ENCODE data around the gene TSPAN19. TPM values are rescaled to one million over a fixed set of nuclear protein-coding genes. Genes with fewer than 3 reads are reported as not detected.

Gene TSPAN19
- total RNA-seq, 1 donor from 2014 or later = 0.13 TPM

DNA sequence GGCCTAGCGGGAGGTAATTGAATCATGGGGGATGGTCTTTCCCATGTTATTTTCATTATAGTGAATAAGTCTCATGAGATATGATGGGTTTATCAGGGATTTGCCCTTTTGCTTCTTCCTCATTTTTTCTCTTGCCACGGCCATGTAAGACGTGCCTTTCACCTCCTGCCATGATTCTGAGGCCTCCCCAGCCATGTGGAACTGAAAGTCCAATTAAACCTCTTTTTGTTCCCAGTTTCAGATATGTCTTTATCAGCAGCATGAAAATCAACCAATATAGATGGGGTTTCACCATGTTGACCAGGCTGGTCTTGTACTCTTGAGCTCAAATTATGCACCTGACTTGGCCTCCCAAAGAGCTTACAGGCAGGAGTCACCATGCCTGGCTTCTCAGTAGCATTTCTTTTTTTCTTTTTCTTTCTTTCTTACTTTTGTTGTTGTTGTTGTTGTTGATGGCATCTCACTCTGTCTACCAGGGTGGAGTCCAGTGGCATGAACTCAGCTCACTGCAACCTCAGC lies 33.2 kb downstream of the TSPAN19 start:
- DNase-seq (ENCODE audit: low read depth in 2 of 2) = no peak

GRCh38 chr12:85000729-85001128 lies 35.3 kb downstream of the TSPAN19 start:
- DNase-seq (ENCODE audit: low read depth in 2 of 2) = no peak

GRCh38 chr12:84998341-84998740 lies 37.7 kb downstream of the TSPAN19 start:
- DNase-seq (ENCODE audit: low read depth in 2 of 2) = no peak

GRCh38 chr12:84996759-84997158 lies 39.3 kb downstream of the TSPAN19 start:
- no peak for DNase-seq (ENCODE audit: low read depth in 2 of 2)

DNA sequence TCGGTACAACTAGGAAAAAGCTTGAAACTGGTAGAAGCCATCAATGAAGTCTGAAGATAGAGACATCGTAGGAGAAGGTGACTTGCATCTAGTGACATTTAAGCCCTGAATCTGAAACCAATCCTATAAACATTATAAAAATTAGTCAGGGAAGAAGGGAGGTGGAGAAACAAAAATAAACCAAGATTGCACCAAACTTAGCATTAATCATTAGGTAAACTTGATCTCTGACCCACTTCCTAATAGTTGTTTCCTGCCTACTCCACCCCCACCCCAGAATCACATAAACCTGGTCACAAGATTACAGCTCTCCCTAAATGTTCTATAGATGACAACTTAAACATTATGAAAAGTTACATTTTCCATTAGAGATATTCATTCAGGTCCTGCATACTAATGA lies 40.4 kb downstream of the TSPAN19 start:
- DNase-seq (ENCODE audit: low read depth in 2 of 2) = peak in 1 of 2 donors; percentile 19

- peak; percentile 20 to 61 for DNase-seq (ENCODE audit: low read depth in 2 of 2)
Observed at GRCh38 chr12:84994426-84994825, 41.7 kb downstream of the TSPAN19 start.

DNA sequence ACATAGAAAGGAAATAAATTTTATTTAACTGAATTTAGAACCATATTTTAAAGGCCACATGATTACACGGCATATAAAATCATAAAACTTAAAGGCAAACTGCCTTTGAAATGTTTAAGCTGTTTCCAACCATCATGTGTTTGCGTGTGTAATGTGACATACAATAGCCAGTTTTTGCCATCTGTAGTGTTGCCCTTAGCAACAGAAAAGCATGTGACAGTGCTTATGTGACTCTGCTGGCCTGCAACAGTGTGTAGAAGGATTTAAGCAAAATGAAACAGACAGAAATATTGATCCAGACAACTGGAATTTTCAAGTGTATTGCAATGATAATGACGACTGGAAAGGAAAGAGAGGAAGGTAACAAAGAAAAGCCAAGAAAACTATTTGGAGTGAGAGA lies 49.5 kb downstream of the TSPAN19 start:
- DNase-seq (ENCODE audit: low read depth in 2 of 2) = no peak

DNA sequence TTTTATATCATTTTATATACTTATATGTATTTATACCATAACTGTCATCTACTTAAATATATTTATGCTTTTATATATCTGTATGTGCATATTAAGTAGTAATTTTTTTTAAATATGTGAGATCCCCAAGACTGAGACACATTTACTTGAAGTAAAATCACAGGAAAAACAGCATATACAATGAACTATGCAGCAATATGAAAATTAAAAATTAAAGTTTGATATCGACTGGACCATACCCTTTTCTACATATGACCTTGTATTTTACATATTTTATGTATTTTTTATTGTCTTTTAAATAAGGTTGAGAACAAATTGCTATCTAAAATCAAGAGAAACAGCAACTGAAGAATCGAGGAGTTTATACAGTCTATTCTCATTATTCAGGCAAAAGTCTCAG lies 50.0 kb downstream of the TSPAN19 start:
- DNase-seq (ENCODE audit: low read depth in 2 of 2) = no peak

- DNase-seq (ENCODE audit: low read depth in 2 of 2) = no peak
Observed at GRCh38 chr12:84983289-84983688, 52.8 kb downstream of the TSPAN19 start.

GRCh38 chr12:84982888-84983287 lies 53.2 kb downstream of the TSPAN19 start:
- no peak for DNase-seq (ENCODE audit: low read depth in 2 of 2)

DNA sequence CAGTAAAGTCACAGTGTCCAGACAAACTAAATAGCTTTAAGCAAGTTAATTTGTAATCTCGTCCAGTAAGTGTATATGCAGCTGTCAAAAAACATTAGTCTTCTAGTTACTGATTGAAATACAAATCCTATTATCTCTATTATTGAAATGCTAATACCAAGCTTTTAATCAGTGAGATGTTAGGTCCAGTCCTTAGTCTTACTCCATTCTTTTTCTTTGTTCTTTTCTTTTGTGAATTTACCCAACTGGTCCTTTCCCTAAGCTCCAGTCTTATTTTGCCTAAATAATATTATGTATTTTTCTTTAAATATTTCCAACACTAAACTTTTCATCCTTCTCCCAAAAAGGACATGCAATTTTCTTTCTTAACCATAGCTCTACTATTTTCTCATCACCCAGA lies 57.2 kb downstream of the TSPAN19 start:
- no peak for DNase-seq (ENCODE audit: low read depth in 2 of 2)

GRCh38 chr12:84976133-84976532 lies 59.9 kb downstream of the TSPAN19 start:
- no peak for DNase-seq (ENCODE audit: low read depth in 2 of 2)

DNA sequence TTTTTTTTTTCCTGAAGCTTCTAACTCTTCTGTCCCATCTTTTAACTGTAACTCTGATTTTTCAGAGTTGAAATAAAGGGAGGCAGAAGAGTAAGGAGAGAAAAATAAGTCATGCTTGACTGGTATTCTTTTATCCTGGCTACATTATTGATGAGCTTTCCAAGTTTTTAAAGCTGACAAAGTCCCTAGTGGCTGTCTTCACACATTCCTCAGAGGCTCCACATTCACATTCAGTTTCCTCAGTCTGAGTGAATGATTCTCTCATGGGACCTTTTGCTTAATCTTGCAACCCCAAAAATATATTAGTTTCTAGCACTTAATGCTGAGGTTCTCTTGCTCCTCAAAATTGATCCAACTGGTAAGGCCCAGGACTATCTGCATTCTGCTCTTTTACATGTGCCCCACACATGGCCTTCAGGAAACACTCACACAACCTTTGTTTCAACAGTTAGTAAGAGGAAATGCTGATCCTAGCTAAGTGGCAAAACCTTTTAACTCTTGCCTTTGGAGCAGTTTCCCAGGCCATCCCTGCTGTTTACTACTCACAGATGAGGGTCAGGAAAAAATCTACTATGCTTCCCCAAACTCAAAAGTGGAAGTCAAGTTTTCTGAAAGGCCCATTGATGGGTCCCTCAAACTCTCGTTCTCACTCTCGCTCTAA lies 61.8 kb downstream of the TSPAN19 start:
- DNase-seq (ENCODE audit: low read depth in 2 of 2) = no peak

- DNase-seq (ENCODE audit: low read depth in 2 of 2) = no peak
Observed at GRCh38 chr12:84973026-84973425, 63.1 kb downstream of the TSPAN19 start.

- DNase-seq (ENCODE audit: low read depth in 2 of 2) = no peak
Observed at GRCh38 chr12:84969226-84969625, 66.9 kb downstream of the TSPAN19 start.

Other genes with a start within 250 kb of the TSPAN19 start
- gene SLC6A15, start 123.5 kb downstream of the TSPAN19 start, total RNA-seq = 4.7 and 7.7 TPM in 2 replicates
- 0.13 and 0.38 TPM in 2 replicates for gene LRRIQ1, start 74 bp upstream of the TSPAN19 start, total RNA-seq
- gene ALX1, start 243.9 kb upstream of the TSPAN19 start, total RNA-seq = not detected in 2 replicates